Measurements from ENCODE around the gene NATD1. TPM values are rescaled to one million over a fixed set of nuclear protein-coding genes. Genes with fewer than 3 reads are reported as not detected.
"Not testable (repeated sequence)": the region's sequence is repeated elsewhere in the genome, so short reads cannot be mapped to it uniquely, and the experiment has no call there.

NATD1 gene
- polyA plus RNA-seq, 1 experiment, result 13.3 TPM

- no peak for DNase-seq (ENCODE audit: low read depth)
- no peak overlapping the region for H3K4me3 ChIP-seq (ENCODE audit: low read depth, low read length)
- CTCF ChIA-PET, result no interaction called here
- POLR2A ChIA-PET, result no interaction called here
- no peaks in the 10 kb centered on the region for H3K27me3 ChIP-seq (ENCODE audit: control insufficient read depth, insufficient read depth, low read length)
- TF ChIP-seq CTCF (IDR thresholded peaks at IDR 0.05; ENCODE audit: insufficient read depth, low read depth, low read length), result no peak
- H3K36me3 ChIP-seq (ENCODE audit: control insufficient read depth, insufficient read depth, low read length), result peaks cover 19% of the 10 kb centered on the region
These were observed 54.8 kb downstream of the NATD1 start for GRCh38 chr17:21198411-21198810.

DNA sequence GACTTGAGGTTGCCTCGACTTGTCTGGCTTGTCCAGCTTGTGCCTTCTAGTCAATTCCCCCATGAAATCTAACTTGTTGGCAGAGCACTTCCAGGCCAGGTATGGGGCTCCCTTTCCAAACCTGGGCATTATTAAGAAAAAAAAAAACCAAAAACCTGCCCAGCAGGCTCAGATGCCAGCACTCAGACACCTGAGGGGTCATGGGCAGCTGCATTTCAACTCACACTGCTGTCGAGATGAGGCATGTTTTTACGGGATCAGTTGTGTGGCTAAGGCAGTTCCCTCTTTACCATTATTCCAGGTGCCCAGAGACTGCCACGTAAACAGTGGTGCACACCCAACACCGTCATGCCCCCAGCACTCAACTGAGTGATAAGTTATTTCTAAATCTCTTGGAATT, 57.1 kb downstream of the NATD1 start:
- no peak for TF ChIP-seq CTCF (IDR thresholded peaks at IDR 0.05; ENCODE audit: insufficient read depth, low read depth, low read length)
- Histone ChIP-seq H3K4me3 (ENCODE audit: low read depth, low read length) (no peak overlapping the region), H3K27me3 (ENCODE audit: control insufficient read depth, insufficient read depth, low read length) (no peaks in the 10 kb centered on the region), H3K36me3 (ENCODE audit: control insufficient read depth, insufficient read depth, low read length) (peaks cover 17% of the 10 kb centered on the region)
- CTCF ChIA-PET, result interaction anchor here (0.8 to 1.2 kb wide), 3 partner anchors 10 to 80 kb away, joined by 3 read pairs; no protein-coding TSS in a partner anchor
- DNase-seq (ENCODE audit: low read depth), result no peak
- POLR2A ChIA-PET, result interaction anchor here (0.6 kb wide), 1 partner anchor 91 kb away, joined by 6 read pairs; no protein-coding TSS in a partner anchor

GRCh38 chr17:21194703-21195102, 58.5 kb downstream of the NATD1 start:
- ChIA-PET POLR2A (no interaction called here), CTCF (interaction anchor here (1.0 to 1.7 kb wide), 5 partner anchors 16 to 77 kb away, joined by 3 to 6 read pairs (median 5); no protein-coding TSS in a partner anchor)
- no peak for TF ChIP-seq CTCF (IDR thresholded peaks at IDR 0.05; ENCODE audit: insufficient read depth, low read depth, low read length)

DNA sequence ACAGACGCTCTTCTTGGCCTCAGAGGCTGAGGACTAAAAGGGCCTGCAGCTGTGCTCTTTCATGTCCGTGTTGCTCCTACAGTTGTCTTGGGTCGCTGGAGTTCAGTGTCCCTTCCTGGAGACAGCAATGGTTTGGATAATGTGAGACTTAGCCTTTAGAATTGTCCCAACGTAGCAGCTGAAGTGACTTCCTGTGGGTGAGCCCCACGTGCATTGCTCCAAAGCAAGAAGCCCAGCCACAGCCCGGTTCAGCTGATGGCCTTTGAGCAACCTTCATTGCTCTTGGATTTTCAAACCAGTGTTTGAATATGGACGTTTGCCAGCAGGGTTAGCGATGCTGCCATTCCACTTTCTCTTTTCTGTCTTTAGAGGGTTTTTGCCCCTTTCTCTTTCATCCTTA, 59.0 kb downstream of the NATD1 start:
- no peak for DNase-seq (ENCODE audit: low read depth)
- ChIA-PET CTCF (interaction anchor here (1.2 to 1.7 kb wide), 3 partner anchors 16 to 76 kb away, joined by 4 to 6 read pairs (median 5); no protein-coding TSS in a partner anchor), POLR2A (no interaction called here)
- H3K27me3 ChIP-seq (ENCODE audit: control insufficient read depth, insufficient read depth, low read length), result no peaks in the 10 kb centered on the region
- no peak overlapping the region for H3K4me3 ChIP-seq (ENCODE audit: low read depth, low read length)
- peaks cover 15% of the 10 kb centered on the region for H3K36me3 ChIP-seq (ENCODE audit: control insufficient read depth, insufficient read depth, low read length)
- TF ChIP-seq CTCF (IDR thresholded peaks at IDR 0.05; ENCODE audit: insufficient read depth, low read depth, low read length), result no peak

More at GRCh38 chr17:21194703-21195102, 58.5 kb downstream of the NATD1 start:
- DNase-seq (ENCODE audit: low read depth), result no peak
- H3K36me3 ChIP-seq (ENCODE audit: control insufficient read depth, insufficient read depth, low read length), result peaks cover 14% of the 10 kb centered on the region
- H3K4me3 ChIP-seq (ENCODE audit: low read depth, low read length), result no peak overlapping the region
- no peaks in the 10 kb centered on the region for H3K27me3 ChIP-seq (ENCODE audit: control insufficient read depth, insufficient read depth, low read length)

DNA sequence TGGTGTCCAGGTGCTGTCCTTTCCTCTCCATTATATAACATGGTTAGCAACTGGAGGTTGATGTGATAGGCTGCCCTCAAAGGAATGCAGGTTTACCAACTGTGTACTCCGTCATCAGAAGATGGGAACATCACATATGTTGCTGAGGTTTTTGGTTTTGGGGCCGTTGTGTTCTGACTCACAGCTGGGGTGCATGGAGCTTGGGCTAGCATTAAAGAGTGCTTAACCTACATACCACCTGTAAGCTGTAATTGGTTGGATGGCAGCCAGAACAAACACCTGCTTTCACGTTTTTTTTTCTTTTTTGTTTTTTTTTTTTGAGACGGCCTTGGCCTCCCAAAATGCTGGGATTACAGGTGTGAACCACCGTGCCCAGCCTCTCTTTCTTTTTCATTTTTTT, 60.2 kb downstream of the NATD1 start:
- Histone ChIP-seq H3K4me3 (ENCODE audit: low read depth, low read length) (no peak overlapping the region), H3K27me3 (ENCODE audit: control insufficient read depth, insufficient read depth, low read length) (no peaks in the 10 kb centered on the region), H3K36me3 (ENCODE audit: control insufficient read depth, insufficient read depth, low read length) (peaks cover 11% of the 10 kb centered on the region)
- TF ChIP-seq CTCF (IDR thresholded peaks at IDR 0.05; ENCODE audit: insufficient read depth, low read depth, low read length), result no peak
- ChIA-PET CTCF (interaction anchor here (0.7 kb wide), 1 partner anchor 28 kb away, joined by 3 read pairs; no protein-coding TSS in a partner anchor), POLR2A (no interaction called here)
- no peak for DNase-seq (ENCODE audit: low read depth)

DNA sequence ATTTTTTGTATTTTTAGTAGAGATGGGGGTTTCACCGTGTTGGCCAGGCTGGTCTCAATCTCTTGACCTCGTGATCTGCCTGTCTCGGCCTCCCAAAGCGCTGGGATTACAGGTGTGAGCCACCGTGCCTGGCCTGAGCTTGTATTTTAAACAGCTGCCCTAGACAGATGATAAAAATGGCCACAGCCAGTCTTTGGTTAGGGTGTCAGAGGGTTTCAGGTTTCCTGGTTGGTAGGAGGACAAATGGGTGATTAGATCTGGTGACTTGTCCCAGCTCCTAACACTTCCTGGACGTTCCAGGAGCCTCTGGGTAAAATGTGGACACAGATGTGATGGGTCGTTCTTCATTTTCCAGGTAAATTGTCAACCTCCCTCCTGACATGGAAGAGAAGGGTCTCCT, 60.8 kb downstream of the NATD1 start:
- H3K4me3 ChIP-seq (ENCODE audit: low read depth, low read length); H3K27me3 ChIP-seq (ENCODE audit: control insufficient read depth, insufficient read depth, low read length); POLR2A ChIA-PET; CTCF ChIA-PET; DNase-seq (ENCODE audit: low read depth); H3K36me3 ChIP-seq (ENCODE audit: control insufficient read depth, insufficient read depth, low read length): not testable (repeated sequence)

Data from BJ (cell line).